Lung (tissue), 16 donors: ENCODE results near the gene PDCD1LG2. TPM values are rescaled to one million over a fixed set of nuclear protein-coding genes. Genes with fewer than 3 reads are reported as not detected.
"Not testable (repeated sequence)": the region's sequence is repeated elsewhere in the genome, so short reads cannot be mapped to it uniquely, and the experiment has no call there.

Experiments
- ATAC-seq: fragments of 200-7000 bp; cut with Tn5 transposase; one replicate; pipeline ENCODE4 v1.9.1; 2020; ENCODE audit warnings: moderate number of reproducible peaks; ENCODE audit not compliant: insufficient read depth, low FRiP score
- DNase-seq, 3 donors: peaks; one replicate each; pipeline ENCODE4 v3.0.0-alpha.2; 2013 to 2017
- H3K27ac ChIP-seq, 2 donors: one replicate each; pipeline ENCODE4 v1.5.1; 2013; ENCODE audit warnings: mild to moderate bottlenecking in 2 of 2, moderate library complexity in 2 of 2, control low read depth in 1 of 2, inconsistent platforms in 1 of 2, low read depth in 1 of 2, low read length in 1 of 2
- H3K27me3 ChIP-seq, 3 donors: one replicate each; pipeline ENCODE4 v1.5.1; 2013; ENCODE audit warnings: low read length in 2 of 3; ENCODE audit not compliant: control insufficient read depth in 3 of 3, insufficient read depth in 3 of 3
- H3K36me3 ChIP-seq, 4 donors: one replicate each; pipeline ENCODE4 v1.5.1; 2013; ENCODE audit warnings: low read length in 4 of 4, mild to moderate bottlenecking in 1 of 4, moderate library complexity in 1 of 4; ENCODE audit not compliant: control insufficient read depth in 4 of 4, insufficient read depth in 4 of 4
- H3K4me1 ChIP-seq, 5 donors: one replicate each; pipeline ENCODE4 v1.5.1; 2013; ENCODE audit warnings: low read length in 5 of 5, mild to moderate bottlenecking in 2 of 5, moderate library complexity in 1 of 5; ENCODE audit not compliant: control insufficient read depth in 5 of 5, insufficient read depth in 5 of 5
- H3K4me3 ChIP-seq: one replicate; pipeline ENCODE4 v1.5.1; 2013; ENCODE audit warnings: mild to moderate bottlenecking, control low read depth, moderate library complexity
- H3K9ac ChIP-seq, 2 donors: one replicate each; pipeline ENCODE4 v1.5.1; 2013; ENCODE audit warnings: low read length in 2 of 2, control low read depth in 1 of 2; ENCODE audit not compliant: insufficient read depth in 1 of 2
- H3K9me3 ChIP-seq, 4 donors: one replicate each; pipeline ENCODE4 v1.5.1; 2013; ENCODE audit warnings: low read length in 3 of 4, mild to moderate bottlenecking in 1 of 4, moderate library complexity in 1 of 4; ENCODE audit not compliant: control insufficient read depth in 4 of 4, insufficient read depth in 3 of 4
- WGBS, 2 donors: extraction: QIAGEN DNeasy Blood & Tissue Kit; methylation state at CpG; one replicate each; pipeline ENCODE4 v1.1.7; 2013; 5-methylcytosine and 5-hydroxymethylcytosine counted together
- long read RNA-seq, 5 donors: transcript quantifications; one replicate each; lab custom pipeline, GENCODE V29; 2026
- polyA plus RNA-seq, 2 donors: library from polyadenylated mRNA; stranded (reverse); fragments of 200-250 nt; gene quantifications; one replicate each; pipeline ENCODE4 v1.2.1, GENCODE V29; 2013
- total RNA-seq, 2 donors: library from RNA; depleted of rRNA in 1 of 2; stranded (reverse); fragments of >200 nt in 1 of 2; gene quantifications; one replicate each; pipeline ENCODE4 v1.2.1, GENCODE V29; 2014 to 2021
- TF ChIP-seq, protein P1 (sequence below): IDR thresholded peaks from 2 replicates; pipeline ENCODE4 v1.5.1; 2012; ENCODE audit warnings: mild to moderate bottlenecking; ENCODE audit errors: control extremely low read depth, extremely low read depth
- donor health status: control.
- donor health status: control.
- donor health status: Bipolar disorder and iron deficiency.
- donor health status: healthy.
- donor health status: DM: yes; HTN: yes; CAD: no.

PDCD1LG2 gene
- 1 to 10 TPM; 1.8 to 6.7 TPM for total RNA-seq
- polyA plus RNA-seq: 1 to 10 TPM in 1 of 2 donors, under 1 TPM in 1; 0.87 to 4.3 TPM
- long read RNA-seq, donor 1: 0 reads
- long read RNA-seq, donor 2: 0 reads
- long read RNA-seq, donor 3: 0 reads
- long read RNA-seq, donor 4: 0 reads
- long read RNA-seq, donor 5: 0 reads

DNA sequence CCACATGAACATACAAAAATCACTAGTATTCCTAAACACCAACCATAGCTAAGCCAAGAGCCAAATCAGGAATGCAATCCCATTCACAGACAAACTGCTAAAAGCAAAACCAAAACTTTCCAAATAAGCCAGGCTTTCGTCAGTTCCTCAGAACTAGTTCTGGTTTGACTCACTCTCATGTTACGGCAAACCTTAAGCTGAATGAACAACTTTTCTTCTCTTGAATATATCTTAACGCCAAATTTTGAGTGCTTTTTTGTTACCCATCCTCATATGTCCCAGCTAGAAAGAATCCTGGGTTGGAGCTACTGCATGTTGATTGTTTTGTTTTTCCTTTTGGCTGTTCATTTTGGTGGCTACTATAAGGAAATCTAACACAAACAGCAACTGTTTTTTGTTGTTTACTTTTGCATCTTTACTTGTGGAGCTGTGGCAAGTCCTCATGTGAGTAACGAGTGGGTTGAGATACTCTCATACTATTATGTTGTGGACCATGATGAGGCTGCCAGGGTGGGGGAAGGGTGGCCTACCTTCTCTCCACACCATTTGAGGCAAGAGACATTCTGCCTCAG, at the start of gene PDCD1LG2:
Gene PDCD1LG2, plus strand, starts transcription at position 172 of the 572 bp plus-strand sequence. CDS start 12,016 bp downstream, outside the sequence.
- DNase-seq: peak in 1 of 3 donors; percentile 8
- Histone ChIP-seq H3K27ac (peak within 1 kb of the TSS; percentile 68 to 86), H3K9me3 (no peaks in the 10 kb centered on the region), H3K36me3 (no peaks in the 10 kb centered on the region), H3K4me3 (no peak within 1 kb of the TSS), H3K9ac (no peak within 1 kb of the TSS), H3K27me3 (no peaks in the 10 kb centered on the region), H3K4me1 (peaks cover 0 to 31% (median 0%) of the 10 kb centered on the region in 5 donors)
- no peak for ATAC-seq
- 23 to 47% methylated on average over 4 of the region's 4 CpGs for WGBS, 2 donors
- TF ChIP-seq, protein P1, sequence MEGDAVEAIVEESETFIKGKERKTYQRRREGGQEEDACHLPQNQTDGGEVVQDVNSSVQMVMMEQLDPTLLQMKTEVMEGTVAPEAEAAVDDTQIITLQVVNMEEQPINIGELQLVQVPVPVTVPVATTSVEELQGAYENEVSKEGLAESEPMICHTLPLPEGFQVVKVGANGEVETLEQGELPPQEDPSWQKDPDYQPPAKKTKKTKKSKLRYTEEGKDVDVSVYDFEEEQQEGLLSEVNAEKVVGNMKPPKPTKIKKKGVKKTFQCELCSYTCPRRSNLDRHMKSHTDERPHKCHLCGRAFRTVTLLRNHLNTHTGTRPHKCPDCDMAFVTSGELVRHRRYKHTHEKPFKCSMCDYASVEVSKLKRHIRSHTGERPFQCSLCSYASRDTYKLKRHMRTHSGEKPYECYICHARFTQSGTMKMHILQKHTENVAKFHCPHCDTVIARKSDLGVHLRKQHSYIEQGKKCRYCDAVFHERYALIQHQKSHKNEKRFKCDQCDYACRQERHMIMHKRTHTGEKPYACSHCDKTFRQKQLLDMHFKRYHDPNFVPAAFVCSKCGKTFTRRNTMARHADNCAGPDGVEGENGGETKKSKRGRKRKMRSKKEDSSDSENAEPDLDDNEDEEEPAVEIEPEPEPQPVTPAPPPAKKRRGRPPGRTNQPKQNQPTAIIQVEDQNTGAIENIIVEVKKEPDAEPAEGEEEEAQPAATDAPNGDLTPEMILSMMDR: no peak

DNA sequence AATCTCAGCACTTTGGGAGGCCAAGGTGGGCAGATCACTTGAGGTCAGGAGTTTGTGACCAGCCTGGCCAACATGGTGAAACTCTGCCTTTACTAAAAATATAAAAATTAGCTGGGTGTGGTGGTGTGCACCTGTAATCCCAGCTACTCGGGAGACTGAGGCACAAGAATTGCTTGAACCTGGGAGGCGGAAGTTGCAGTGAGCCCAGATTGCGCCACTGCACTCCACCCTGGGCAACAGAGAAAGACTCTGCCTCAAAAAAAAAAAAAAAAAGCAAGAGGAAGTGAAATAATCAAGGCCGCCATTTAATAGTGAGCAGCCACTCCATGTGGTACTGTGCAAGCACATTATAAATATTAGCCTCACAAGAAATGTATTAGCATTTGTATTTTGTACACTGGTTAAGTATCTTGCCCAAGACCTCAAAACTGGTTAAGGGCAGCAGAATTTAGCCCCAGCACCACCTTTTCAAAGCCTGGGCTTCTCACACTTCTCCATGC, 45.5 kb upstream of the PDCD1LG2 start:
- not testable (repeated sequence) for H3K27ac ChIP-seq, H3K4me3 ChIP-seq, DNase-seq, H3K9me3 ChIP-seq, ATAC-seq, H3K9ac ChIP-seq, H3K27me3 ChIP-seq, H3K4me1 ChIP-seq
- H3K36me3 ChIP-seq: peaks cover 0 to 38% (median 5%) of the 10 kb centered on the region in 4 donors
- WGBS, 2 donors: 51 to 83% methylated on average over 4 of the region's 4 CpGs

GRCh38 chr9:5466005-5466404, 44.3 kb upstream of the PDCD1LG2 start:
- H3K27ac ChIP-seq: no peak overlapping the region
- H3K36me3 ChIP-seq: peaks cover 0 to 38% (median 6%) of the 10 kb centered on the region in 4 donors
- H3K9ac ChIP-seq: no peak overlapping the region
- DNase-seq (no peak), ATAC-seq (no peak)
- H3K4me1 ChIP-seq: no peaks in the 10 kb centered on the region
- H3K9me3 ChIP-seq: no peaks in the 10 kb centered on the region
- H3K27me3 ChIP-seq: no peaks in the 10 kb centered on the region
- no peak overlapping the region for H3K4me3 ChIP-seq
- 69 to 71% methylated on average over 1 of the region's 1 CpG for WGBS, 2 donors
- TF ChIP-seq, protein P1: no peak

GRCh38 chr9:5466766-5467165, 43.6 kb upstream of the PDCD1LG2 start:
- TF ChIP-seq, protein P1: no peak
- WGBS, 2 donors: 56 to 71% methylated on average over 2 of the region's 2 CpGs
- Histone ChIP-seq H3K4me3 (no peak overlapping the region), H3K27ac (no peak overlapping the region), H3K9ac (no peak overlapping the region), H3K36me3 (peaks cover 0 to 38% (median 6%) of the 10 kb centered on the region in 4 donors), H3K4me1 (no peaks in the 10 kb centered on the region), H3K9me3 (no peaks in the 10 kb centered on the region), H3K27me3 (no peaks in the 10 kb centered on the region)
- DNase-seq (no peak), ATAC-seq (no peak)
